ENCODE results near the gene GALNT9. TPM values are rescaled to one million over a fixed set of nuclear protein-coding genes. Genes with fewer than 3 reads are reported as not detected.

GALNT9 gene
- total and polyA plus RNA-seq, 2 donors (not counting 1 experiment from before 2014, with no cell fraction given), result 0.71 to 2.4 TPM

- 83% methylated on average over 16 of the region's 19 CpGs for WGBS (ENCODE audit: insufficient coverage)
- Mint-ChIP-seq H3K9me3 (ENCODE audit: insufficient read depth) (no peaks in the 10 kb centered on the region), H3K27me3 (peaks cover 12% of the 10 kb centered on the region), H3K27ac (no peak overlapping the region), H3K4me3 (no peak overlapping the region), H3K4me1 (no peaks in the 10 kb centered on the region)
- no peaks in the 10 kb centered on the region for H3K79me2 ChIP-seq (ENCODE audit: control insufficient read depth, insufficient read depth, low read length)
- CTCF ChIA-PET, result no interaction called here
- no peak for DNase-seq
- H3K9me3 ChIP-seq (ENCODE audit: control extremely low read depth in 1 of 3, control insufficient read depth in 2 of 3, insufficient read depth in 1 of 3, low read length in 2 of 3), result peaks cover 0 to 10% (median 0%) of the 10 kb centered on the region in 3 donors
- TF ChIP-seq CTCF (IDR thresholded peaks at IDR 0.05) (no peak), EZH2 (IDR thresholded peaks at IDR 0.05; ENCODE audit: borderline replicate concordance, insufficient read depth, low read depth, low read length, poor library complexity, severe bottlenecking) (no peak)
- no peak for ATAC-seq (ENCODE audit: low read depth)
- no peak overlapping the region for H3K27ac ChIP-seq (ENCODE audit: low read length in 2 of 2)
- H3K9ac ChIP-seq (ENCODE audit: low read length), result no peak overlapping the region
- no peaks in the 10 kb centered on the region for H3K27me3 ChIP-seq (replicated peaks in 1 of 4; ENCODE audit: control extremely low read depth in 1 of 4, control insufficient read depth in 3 of 4, insufficient read depth in 4 of 4, low read length in 3 of 4)
- intact Hi-C loops (cut with micrococcal nuclease), result no loop called here
- no peak overlapping the region for H3K4me3 ChIP-seq (ENCODE audit: control extremely low read depth in 1 of 5, extremely low read depth in 1 of 5, insufficient read depth in 1 of 5, low read depth in 2 of 5, low read length in 4 of 5)
- no peak overlapping the region for H2AFZ ChIP-seq (ENCODE audit: insufficient read depth, low read depth, low read length, poor library complexity, severe bottlenecking)
- H3K36me3 ChIP-seq (replicated peaks in 1 of 2; ENCODE audit: control extremely low read depth in 1 of 2, control insufficient read depth in 1 of 2, extremely low read depth in 1 of 2, insufficient read depth in 2 of 2, low read length in 1 of 2), result no peaks in the 10 kb centered on the region
- POLR2A ChIA-PET, result no interaction called here
- no peaks in the 10 kb centered on the region for H4K20me1 ChIP-seq (ENCODE audit: control insufficient read depth, insufficient read depth, low read length, poor library complexity, severe bottlenecking)
- no peaks in the 10 kb centered on the region for H3K4me1 ChIP-seq (ENCODE audit: control insufficient read depth in 2 of 2, insufficient read depth in 2 of 2, low read length in 2 of 2)
- H3K4me2 ChIP-seq (replicated peaks; ENCODE audit: low read depth, low read length, poor library complexity, severe bottlenecking), result no peak overlapping the region
These were observed 12.0 kb downstream of the GALNT9 start for GRCh38 chr12:132317233-132317938.

- Mint-ChIP-seq H3K4me1 (no peaks in the 10 kb centered on the region), H3K4me3 (no peak overlapping the region), H3K27me3 (peaks cover 12% of the 10 kb centered on the region), H3K9me3 (ENCODE audit: insufficient read depth) (peaks cover 4% of the 10 kb centered on the region), H3K27ac (no peak overlapping the region)
- Histone ChIP-seq H3K27me3 (replicated peaks in 1 of 4; ENCODE audit: control extremely low read depth in 1 of 4, control insufficient read depth in 3 of 4, insufficient read depth in 4 of 4, low read length in 3 of 4) (no peaks in the 10 kb centered on the region), H2AFZ (ENCODE audit: insufficient read depth, low read depth, low read length, poor library complexity, severe bottlenecking) (no peak overlapping the region), H3K9ac (ENCODE audit: low read length) (no peak overlapping the region), H3K79me2 (ENCODE audit: control insufficient read depth, insufficient read depth, low read length) (no peaks in the 10 kb centered on the region), H3K4me1 (ENCODE audit: control insufficient read depth in 2 of 2, insufficient read depth in 2 of 2, low read length in 2 of 2) (no peaks in the 10 kb centered on the region), H3K4me2 (replicated peaks; ENCODE audit: low read depth, low read length, poor library complexity, severe bottlenecking) (no peak overlapping the region), H3K27ac (ENCODE audit: low read length in 2 of 2) (no peak overlapping the region), H3K4me3 (ENCODE audit: control extremely low read depth in 1 of 5, extremely low read depth in 1 of 5, insufficient read depth in 1 of 5, low read depth in 2 of 5, low read length in 4 of 5) (no peak overlapping the region), H3K36me3 (replicated peaks in 1 of 2; ENCODE audit: control extremely low read depth in 1 of 2, control insufficient read depth in 1 of 2, extremely low read depth in 1 of 2, insufficient read depth in 2 of 2, low read length in 1 of 2) (no peaks in the 10 kb centered on the region), H3K9me3 (ENCODE audit: control extremely low read depth in 1 of 3, control insufficient read depth in 2 of 3, insufficient read depth in 1 of 3, low read length in 2 of 3) (peaks cover 0 to 17% (median under 1%) of the 10 kb centered on the region in 3 donors), H4K20me1 (ENCODE audit: control insufficient read depth, insufficient read depth, low read length, poor library complexity, severe bottlenecking) (no peaks in the 10 kb centered on the region)
- WGBS (ENCODE audit: insufficient coverage), result 79% methylated on average over 17 of the region's 17 CpGs
- TF ChIP-seq CTCF (IDR thresholded peaks at IDR 0.05), result no peak
- no peak for TF ChIP-seq EZH2 (IDR thresholded peaks at IDR 0.05; ENCODE audit: borderline replicate concordance, insufficient read depth, low read depth, low read length, poor library complexity, severe bottlenecking)
- intact Hi-C loops (cut with micrococcal nuclease), result no loop called here
- POLR2A ChIA-PET, result no interaction called here
- ATAC-seq (ENCODE audit: low read depth), result no peak
- CTCF ChIA-PET, result no interaction called here
- DNase-seq, result no peak
These were observed 12.7 kb downstream of the GALNT9 start for GRCh38 chr12:132316497-132317232.

Measured in B cell (primary cell).